Stimulated activated CD8-positive, alpha-beta memory T cell treated with anti-CD3 and anti-CD28 coated beads, Interleukin-12 subunit alpha, Interleukin-12 subunit beta, amount 100 ng/mL, for 4 hours (primary cell): ENCODE measurements around the gene TFEB.

Source experiments
- DNase-seq: peaks from one replicate; pipeline ENCODE4 v3.0.0-alpha.2; 2020; ENCODE audit warnings: low read depth

Gene TFEB

DNA sequence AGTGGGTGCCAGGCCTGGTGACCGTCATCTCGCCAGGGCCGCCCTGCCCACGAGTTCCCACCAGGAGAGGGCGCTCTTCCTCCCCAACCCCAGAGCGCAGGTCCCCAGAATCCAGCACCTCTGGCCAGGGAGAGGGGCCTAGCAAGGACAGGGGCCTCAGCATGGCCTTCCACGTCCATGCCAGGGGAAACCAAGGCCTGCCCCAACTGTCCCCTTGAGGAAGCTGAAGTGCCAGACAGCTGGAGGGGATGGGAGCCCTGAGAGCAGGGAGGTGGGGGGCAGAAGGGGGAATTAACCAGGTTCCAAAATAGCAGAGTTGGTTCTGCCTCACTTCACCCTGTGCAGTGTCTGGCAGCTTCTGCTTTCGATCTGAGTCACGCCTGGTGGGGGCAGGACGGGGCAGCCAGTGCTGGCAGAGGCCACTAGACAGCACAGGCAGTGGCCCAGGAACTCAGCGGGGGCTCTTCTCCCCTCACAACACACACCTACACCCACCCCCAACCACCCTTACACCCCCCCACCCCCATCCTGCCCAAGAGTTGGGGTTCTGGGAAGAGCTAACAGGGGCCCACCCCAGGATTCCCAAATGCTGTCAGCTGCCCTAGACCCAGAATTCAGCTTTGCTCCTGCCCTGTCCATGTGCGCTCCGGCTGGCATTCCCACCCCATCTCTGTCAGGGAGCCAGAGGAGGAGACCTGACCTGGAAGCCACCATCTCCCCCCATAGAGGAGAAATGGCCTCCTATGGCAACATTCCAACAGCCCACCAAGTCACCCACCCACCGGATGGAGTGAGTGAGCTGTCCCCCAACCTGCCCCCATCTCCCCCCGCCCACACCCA is 29.2 kb downstream of the TFEB start:
- DNase-seq, result peak; percentile 63

DNA sequence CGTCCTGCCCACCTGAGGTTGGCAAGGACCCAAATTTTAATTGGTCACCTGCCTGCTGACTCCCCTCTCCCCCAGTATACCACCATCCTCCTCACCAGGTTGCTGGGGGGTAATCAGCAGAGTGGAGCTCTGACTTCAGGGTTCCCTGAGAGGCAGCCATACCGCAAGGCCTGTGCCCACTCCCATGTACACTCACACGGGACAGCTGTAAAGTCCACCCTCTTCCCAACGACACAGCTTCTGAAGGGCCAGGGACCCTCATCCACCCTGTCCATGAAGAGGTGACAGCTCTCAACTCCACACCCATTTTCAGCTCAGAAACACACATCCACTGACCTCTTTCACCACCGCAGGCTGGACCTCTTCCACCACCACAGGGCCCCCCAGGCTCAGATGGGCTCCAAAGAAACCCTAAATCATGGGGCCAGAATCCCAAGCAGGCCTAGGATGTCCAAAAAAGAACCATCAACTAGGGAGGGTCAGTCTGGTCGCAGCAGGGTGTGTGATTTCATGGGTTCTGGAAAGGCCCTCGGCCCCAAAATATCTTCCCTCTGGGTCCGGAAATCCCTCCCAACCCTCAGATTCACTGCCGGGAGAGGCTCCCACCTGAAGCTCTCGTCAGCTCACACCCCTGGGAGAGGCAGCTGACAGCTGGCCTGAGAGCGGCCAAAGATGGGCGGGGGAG is 30.0 kb downstream of the TFEB start:
- no peak for DNase-seq

DNA sequence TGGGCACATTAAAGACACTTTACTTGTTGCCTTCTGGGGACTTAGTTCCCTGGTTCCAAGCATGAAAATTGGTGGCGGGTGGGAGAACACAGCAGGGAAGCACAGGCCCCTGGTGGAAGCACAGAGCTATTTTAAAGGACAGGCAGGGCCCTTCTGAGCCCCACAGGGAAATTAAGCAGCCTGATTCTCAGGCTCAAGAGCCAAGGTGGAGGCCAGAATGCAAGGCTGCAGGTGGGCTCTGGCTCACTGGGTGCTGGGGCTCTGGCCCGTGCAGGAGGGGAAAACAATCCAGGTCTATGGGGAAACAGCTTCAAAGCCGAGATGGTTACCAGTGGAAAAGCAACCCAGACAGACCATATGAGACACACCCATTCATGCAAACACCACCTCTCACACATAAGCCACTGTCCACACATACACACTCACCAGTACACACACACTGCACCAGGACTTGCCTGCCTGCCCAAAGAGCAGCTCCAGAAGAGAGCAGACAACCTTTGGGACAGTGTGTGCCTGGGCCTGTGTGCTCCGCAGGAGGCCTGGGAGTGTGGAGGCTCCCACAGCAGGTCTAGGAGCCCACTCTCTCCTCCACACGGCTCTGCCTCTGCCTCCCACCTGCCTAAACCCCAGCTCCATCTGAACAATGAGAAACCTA is 30.6 kb downstream of the TFEB start:
- no peak for DNase-seq

DNA sequence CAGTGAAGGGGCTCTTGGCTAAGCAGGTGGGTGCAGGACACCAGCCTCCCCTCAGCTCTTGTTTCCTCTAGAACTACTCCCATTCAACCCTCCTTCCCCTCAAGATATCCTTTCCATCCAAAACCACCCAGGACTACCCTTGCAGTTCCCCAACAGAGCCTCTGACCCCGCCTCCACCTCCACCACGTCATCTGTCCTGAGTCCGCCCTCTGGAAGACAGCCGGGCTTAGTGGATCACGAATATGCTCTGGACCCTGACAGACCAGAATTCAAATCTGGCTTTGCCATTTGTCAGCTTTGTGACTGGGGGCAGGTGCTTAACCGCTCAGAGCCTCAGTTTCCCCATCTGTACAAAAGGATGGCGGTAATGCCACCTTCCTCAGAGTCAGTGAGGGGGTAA is 31.4 kb downstream of the TFEB start:
- no peak for DNase-seq

DNA sequence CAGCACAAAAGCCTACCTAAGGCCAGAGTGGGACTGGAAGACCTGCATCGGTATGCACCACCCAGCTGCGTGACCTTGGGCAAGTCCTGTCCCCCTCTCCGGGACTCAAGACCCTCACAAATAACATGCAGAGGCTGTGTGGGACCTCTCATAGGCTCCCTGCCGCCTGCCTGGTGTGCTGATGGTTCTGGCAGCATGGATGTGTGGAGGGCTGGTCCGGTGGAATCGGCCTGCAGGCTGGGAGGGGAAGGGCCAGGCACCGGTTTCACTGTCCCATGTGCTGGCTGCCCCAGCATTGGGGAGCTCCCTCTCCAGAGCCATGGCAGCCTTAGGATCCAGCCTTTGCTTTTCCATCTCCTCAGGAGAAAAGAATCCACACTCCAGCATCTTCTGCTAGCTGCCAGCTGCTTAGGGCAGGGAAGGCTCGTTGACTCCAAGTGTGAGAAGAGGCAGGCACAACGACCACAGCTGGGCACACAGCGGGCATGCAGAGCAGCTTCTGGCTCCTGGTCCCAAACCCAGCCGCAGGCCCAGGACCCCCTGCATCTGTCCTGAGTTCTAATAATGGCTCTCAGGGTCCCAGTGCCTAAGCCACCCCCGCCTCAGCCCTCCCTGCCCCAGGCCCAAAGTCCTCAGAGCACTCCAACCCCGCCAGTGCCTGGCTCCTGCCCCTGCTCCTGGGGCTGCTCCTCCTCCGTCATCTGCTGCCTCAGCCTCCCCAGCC is 32.5 kb downstream of the TFEB start:
- no peak for DNase-seq

DNA sequence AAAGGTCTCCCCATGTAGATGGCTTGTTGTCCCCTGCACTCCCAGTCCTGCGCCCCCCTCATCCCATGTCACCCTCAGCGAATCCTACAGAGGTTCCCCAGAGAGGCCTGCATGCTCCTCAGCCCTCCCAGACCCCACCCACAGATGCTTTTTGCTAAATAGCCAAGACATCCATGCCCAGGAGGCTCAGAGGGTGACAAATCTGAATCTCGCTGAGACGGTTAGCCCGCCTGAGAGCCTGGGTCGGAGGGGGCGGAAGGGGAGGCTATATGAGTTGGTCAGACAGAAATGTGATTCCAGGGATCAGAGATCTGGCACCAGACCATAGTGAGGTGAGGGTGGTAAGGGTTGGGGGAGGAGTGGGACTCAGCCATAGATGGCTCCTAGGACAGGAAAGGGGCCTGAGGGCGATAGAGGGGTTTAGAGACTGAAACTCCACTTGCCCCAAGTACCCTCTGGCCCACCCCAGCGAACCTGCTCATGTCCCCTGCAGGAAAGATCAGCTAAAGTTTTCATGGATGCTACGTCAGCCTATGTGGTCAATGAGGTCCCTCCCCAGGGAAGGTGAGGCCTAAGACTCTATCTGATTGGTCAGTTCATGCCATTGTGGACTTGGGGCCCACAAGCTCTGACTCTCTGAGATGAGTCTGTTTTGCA is 33.2 kb downstream of the TFEB start:
- no peak for DNase-seq

DNA sequence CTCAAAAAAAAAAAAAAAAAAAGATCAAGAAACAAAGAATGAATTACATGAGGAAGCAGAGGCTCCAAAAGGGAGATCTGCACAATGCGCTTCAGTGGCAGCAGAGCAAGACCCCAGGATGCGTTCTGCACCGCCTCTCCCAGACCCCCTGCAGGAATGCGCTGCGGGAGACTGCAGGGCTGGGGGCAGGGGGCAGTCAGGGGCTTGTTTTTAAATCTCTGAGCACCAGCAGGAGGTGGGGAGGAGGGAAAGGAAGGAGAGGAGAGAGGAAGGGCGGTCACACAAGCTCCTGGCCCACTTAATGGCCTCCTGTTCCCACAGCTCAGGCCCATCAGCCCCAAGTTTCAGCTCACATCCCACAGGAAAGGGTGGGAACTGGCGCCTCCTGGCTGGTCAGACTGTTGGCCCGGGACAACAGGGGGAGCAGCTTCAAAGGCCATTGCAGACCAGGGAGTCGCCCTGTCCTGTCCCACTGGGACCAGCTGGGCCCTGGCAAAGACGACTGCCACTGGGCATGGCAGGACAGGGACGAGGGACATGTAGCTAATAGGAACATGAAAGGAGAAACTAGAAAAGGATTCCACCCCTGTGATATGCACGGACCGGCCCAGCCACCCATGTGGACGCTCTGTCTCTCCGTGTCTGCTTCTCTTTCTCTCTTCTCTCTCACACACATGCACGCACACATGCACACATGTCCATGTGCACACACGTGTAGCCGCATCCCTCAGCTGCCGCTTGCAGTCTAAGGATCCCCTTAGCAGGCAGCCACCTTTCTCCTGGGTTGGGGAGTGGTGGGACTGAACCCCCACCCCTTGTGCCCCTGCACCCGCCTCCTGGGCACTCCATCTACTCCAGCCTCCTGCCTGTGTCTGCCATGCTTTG is 34.7 kb downstream of the TFEB start:
- no peak for DNase-seq

DNA sequence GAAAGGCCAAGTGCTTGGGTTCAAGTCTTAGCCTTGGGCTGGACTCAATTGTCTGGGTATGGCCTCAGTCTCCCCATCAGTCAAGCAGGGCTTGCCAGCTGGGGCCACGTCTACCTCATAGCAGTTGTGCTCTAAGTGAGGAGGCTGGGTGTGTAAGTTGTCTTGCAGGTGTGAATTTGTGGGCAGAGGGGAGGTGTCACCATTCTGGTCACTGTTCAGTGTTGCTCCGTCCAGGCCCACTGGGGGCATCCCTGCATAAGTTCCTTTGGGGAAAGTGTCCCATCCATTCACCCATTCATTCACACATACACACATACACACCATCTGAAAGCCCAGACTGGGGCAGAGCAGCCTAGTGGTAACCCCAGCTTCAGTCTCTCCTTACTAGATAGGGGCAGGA is 36.3 kb downstream of the TFEB start:
- DNase-seq, result no peak

DNA sequence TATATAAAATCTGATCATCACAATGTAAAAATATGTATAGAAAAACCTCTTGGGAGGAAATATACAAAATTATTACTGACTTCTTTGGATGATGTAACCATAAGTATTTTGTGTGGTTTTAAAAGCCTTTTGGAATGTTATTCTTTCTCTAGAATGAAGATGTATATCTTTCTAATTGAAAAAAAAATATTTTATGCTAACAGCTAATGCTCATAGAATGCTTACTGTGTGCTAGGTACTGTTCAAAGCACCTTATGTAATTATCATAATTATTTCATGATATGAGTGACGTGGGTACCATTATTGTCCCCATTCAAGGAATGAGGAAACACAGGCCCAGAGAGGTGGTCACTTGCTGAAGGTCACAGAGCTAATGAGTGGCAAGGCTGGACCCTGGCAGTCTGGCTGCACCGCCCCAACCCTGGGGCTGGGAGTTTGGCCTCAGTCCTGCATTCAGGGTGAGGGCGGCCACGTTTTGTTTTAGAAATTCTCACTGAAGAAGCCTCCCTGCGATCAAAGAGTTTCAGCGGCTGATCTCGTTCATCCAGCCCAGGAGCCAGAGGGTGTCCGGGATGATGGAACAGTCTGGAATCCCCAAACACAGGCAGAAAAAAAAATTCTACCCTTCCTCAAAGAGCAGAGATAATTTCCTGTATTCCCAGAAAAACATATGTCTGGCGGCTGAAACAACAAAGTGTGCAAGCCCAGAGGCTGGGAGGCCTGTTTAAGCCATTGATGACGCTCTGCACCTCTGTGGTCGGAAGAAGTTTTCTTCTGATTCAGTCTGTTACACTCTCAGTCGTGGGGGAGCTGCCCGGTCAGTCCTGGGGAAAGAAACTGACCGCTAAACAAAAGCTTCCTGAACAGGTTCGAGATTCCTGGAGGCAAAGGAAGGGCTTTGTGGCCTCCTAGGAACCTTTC is 37.3 kb downstream of the TFEB start:
- no peak for DNase-seq

DNA sequence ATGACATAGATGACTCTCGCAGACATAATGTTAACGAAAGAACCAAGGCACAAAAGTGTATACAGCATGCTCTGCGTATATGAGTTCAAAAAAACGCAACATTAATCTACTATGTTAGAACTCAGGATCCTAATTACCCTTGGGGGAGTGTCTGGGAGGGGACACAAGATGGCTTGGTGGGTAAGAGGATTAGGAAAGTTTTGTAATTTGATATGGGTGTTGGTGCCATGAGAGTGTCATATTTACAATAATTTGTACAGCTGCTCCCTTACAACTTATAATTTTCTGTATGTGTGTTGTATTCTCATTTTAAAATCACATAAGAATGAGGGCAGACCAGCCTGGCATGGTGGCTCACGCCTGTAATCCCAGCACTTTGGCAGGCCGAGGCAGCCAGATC is 38.6 kb downstream of the TFEB start:
- DNase-seq, result no peak

DNA sequence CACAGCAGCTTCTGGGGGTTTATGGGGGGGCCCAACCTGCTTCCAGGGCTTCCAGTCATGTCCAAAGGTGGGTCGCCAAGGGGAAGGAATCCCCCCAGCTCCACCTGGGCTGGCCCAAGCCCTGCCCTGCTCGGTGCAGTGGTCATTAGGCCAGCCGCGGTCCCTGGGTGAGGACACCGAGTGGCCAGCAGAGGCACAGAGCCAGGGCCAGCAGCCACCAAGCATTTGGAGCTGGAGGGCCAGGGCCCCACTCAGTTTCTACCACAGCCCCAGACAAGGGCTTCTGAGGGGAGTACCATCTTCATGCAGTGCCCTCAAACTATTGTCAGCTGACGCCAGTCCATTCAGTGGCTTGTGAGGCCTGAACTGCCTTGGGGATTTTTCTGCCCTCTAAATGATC is 39.6 kb downstream of the TFEB start:
- DNase-seq, result no peak

DNA sequence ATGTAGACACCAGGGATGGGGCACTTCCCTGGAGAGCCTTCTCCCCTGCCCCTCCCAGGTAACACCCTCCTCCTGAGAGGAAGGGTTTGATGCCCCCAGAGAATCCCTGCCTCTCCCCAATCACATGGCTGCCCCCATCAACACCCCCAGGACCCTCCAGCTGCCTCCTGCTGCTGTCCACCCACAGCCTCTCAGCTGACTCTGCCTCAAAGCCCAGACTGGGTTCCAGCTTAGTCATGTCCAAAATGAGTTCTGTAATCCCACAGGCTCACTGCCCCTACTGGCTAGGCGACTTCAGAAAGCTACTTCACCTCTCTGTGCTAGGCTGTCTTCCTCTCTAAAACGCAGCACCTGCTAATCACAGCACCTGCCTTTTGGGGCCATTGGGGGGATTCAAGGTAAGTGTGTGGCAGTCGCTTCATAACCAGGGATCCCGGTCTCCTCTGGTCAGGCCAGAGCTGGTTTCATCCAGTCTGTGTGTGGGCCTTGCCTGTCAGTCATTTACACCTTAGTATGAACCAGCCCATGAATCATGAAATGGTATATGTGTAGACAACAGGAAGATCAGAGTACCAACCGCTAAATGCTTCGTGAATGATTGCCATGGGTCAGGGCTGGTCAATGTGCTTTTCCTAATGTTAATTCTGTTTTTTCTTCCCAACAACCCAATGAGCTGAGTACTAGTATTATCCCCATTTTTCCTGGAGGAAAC is 40.4 kb downstream of the TFEB start:
- DNase-seq, result no peak

DNA sequence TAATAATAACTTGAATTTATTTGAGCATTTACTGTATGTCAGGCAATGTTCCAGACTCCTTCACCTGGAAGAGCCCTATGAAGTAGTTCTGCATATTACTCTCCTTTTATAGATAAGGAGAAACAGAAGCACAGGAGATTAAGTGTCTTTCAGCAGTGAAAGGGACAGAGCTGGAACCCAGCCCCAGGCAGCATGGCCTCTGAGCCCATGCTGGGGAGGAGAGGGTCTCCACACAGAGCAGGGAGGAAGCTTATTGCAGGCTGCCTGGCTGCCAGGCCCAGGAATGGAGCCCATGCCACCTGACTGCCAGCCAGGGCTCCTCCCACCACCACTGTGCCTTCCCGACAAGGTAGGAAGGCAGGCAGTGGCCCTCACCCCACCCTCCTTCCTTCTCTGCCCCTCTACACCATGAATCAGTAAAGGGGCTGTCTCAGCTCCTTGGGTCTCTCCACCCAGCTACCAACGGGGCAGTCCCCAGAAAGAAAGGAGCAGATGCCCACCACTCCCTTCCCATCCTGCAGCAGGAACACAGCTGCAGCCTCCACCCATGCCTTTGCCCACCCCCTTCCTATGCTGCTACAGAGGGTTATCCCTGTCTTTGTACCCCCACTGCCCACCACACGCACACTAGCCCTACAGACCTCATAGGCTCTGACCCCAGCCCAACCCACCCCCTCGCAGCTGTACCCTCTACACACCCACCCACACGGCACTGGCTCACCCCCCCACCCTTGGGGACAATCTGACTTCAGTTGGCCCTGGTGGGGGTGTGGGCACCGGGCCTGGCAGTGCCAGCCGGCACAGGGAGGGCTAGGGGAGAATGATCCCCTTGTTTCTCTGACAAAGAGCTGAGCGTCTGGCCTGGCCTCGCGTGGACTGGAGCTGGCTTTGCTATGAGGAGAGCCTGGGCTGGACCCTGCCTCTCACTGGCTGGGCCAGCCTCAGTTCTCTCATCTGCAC is 41.8 kb downstream of the TFEB start:
- no peak for DNase-seq

DNA sequence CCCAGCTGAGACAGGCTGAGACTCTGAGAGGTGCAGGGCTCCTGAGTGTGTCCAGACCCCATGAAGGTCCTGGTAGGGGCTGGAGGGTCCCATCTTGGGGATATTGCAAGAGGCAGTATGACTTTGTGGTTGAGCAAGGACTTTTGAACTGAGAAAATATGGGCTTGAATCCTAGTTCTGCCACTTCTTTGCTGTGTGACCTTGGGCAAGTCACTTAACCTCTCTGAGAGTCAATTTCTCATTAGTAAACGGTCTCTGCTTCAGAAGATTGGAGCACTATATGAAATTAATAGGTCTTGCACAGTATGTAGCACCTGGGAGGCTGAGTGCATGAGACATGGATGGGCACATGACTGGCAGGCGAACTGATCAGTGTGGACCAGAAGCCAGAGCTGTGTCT is 42.7 kb downstream of the TFEB start:
- no peak for DNase-seq

DNA sequence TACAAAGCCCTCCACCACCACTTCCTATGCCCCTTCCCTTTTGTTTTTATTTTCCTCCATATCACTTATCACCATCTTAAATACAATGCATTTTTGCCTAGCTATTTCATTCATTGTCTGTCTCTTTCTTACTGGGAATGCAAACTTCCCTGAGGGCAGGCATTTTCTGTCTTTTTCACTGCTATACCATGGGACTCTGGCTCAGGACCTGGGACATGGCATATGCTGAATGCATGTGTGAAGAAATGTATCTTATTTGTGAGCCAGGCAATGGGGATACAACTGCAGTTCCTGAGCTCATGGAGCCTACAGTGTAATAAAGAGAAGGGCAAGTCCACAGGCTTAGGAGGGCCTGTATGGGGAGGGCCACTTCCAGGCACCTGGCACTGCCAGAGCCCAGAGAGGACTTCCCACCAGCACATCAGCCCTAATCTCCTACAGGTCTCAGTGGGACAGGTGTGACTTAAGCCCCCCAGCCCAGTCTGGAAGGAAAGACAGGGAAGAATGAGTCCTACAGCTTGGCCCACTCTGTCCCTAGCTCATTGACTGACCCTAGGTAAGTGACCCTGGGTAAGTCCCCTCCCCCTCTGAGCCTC is 43.2 kb downstream of the TFEB start:
- DNase-seq, result no peak

DNA sequence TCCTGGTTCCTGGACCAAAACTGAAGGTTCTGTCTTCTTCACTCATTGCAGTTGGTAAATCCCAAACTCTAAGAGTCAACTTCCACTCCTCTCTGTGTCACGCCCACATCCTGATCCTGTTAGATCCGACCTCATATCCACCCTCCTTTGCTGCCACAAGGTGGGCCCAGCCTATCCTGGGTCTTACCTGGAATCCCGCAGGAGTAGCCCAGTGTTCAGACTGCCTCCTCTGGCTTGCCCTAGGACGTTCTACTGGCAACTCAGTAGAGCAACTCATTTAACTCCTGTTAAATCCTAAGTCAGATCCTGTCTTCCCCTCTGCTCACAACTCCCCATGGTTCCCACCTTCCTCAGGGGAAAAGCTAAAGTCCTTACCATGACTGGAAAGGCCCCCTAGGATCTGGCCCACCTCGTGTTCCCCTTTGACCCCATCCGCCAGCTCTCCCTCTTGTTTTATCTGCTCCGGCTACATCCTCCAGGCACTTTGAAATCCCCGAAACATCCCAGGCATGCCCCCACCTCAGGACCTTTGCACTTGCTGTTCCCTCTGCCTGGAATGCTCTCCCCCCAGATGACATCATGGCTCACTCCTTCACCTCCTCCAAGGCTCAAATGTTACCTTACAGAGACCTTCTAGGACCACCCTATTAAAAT is 43.9 kb downstream of the TFEB start:
- DNase-seq, result no peak
